Measurements from ENCODE around the gene ZSCAN12. TPM values are rescaled to one million over a fixed set of nuclear protein-coding genes. Genes with fewer than 3 reads are reported as not detected.
"Not testable (repeated sequence)": the region's sequence is repeated elsewhere in the genome, so short reads cannot be mapped to it uniquely, and the experiment has no call there.

ZSCAN12 gene
- total and polyA plus RNA-seq, 8 donors, result 1.1 to 10.5 (median 3.5) TPM

- Histone ChIP-seq H3K27me3 (no peaks in the 10 kb centered on the region), H3K27ac (no peak overlapping the region), H3K9me3 (no peaks in the 10 kb centered on the region), H3K4me3 (no peak overlapping the region), H3K36me3 (peaks cover 7 to 36% (median 18%) of the 10 kb centered on the region in 4 donors), H3K4me1 (no peaks in the 10 kb centered on the region)
- WGBS, 5 donors, result 76 to 85% (median 77%) methylated on average over 2 of the region's 2 CpGs
- intact Hi-C loops (cut with DNase I; ENCODE audit: low total_unique reads), result no loop called here
- TF ChIP-seq CTCF (IDR thresholded peaks at IDR 0.05) (no peak), EP300 (IDR thresholded peaks at IDR 0.05) (no peak), POLR2AphosphoS5 (IDR thresholded peaks at IDR 0.05) (no peak), POLR2A (IDR thresholded peaks at IDR 0.05) (no peak)
- no peak for DNase-seq
Observed at GRCh38 chr6:28370440-28370839, 29.1 kb downstream of the ZSCAN12 start.

- Histone ChIP-seq H3K4me3 (no peak overlapping the region), H3K27ac (no peak overlapping the region), H3K4me1 (no peaks in the 10 kb centered on the region), H3K27me3 (no peaks in the 10 kb centered on the region), H3K36me3 (peaks cover 15 to 44% (median 28%) of the 10 kb centered on the region in 4 donors), H3K9me3 (no peaks in the 10 kb centered on the region)
- no peak for DNase-seq
- no peak for TF ChIP-seq POLR2AphosphoS5 (IDR thresholded peaks at IDR 0.05)
- TF ChIP-seq EP300 (IDR thresholded peaks at IDR 0.05), result no peak
- no peak for TF ChIP-seq POLR2A (IDR thresholded peaks at IDR 0.05)
- no peak for TF ChIP-seq CTCF (IDR thresholded peaks at IDR 0.05)
- 91 to 99% (median 97%) methylated on average over 3 of the region's 3 CpGs for WGBS, 5 donors
- intact Hi-C loops (cut with DNase I; ENCODE audit: low total_unique reads), result no loop called here
Observed at GRCh38 chr6:28369463-28369862, 30.1 kb downstream of the ZSCAN12 start.

- intact Hi-C loops (cut with DNase I; ENCODE audit: low total_unique reads), result no loop called here
- H3K36me3 ChIP-seq, result peaks cover 15 to 54% (median 37%) of the 10 kb centered on the region in 4 donors
- H3K27me3 ChIP-seq, result no peaks in the 10 kb centered on the region
- TF ChIP-seq EP300 (IDR thresholded peaks at IDR 0.05), result no peak
- TF ChIP-seq CTCF (IDR thresholded peaks at IDR 0.05), result no peak
- TF ChIP-seq POLR2A (IDR thresholded peaks at IDR 0.05), result no peak
- TF ChIP-seq POLR2AphosphoS5 (IDR thresholded peaks at IDR 0.05), result no peak
- no peak for DNase-seq
- H3K4me3 ChIP-seq, result no peak overlapping the region
- H3K27ac ChIP-seq, result no peak overlapping the region
- no peaks in the 10 kb centered on the region for H3K4me1 ChIP-seq
- H3K9me3 ChIP-seq, result no peaks in the 10 kb centered on the region
- WGBS, 5 donors, result 86 to 95% (median 90%) methylated on average over 4 of the region's 4 CpGs
Observed at GRCh38 chr6:28368522-28368921, 31.0 kb downstream of the ZSCAN12 start.

- H3K27me3 ChIP-seq; H3K4me1 ChIP-seq; H3K27ac ChIP-seq; intact Hi-C loops (cut with DNase I; ENCODE audit: low total_unique reads); H3K9me3 ChIP-seq; DNase-seq; H3K4me3 ChIP-seq: not testable (repeated sequence)
- peaks cover 15 to 83% (median 58%) of the 10 kb centered on the region in 4 donors for H3K36me3 ChIP-seq
- 87 to 97% (median 94%) methylated on average over 4 of the region's 4 CpGs for WGBS, 5 donors
Observed at GRCh38 chr6:28365590-28365989, 34.0 kb downstream of the ZSCAN12 start.

GRCh38 chr6:28360961-28361360 lies 38.6 kb downstream of the ZSCAN12 start:
- intact Hi-C loops (cut with DNase I; ENCODE audit: low total_unique reads), result no loop called here

GRCh38 chr6:28359562-28359961 lies 40.0 kb downstream of the ZSCAN12 start:
- H3K4me3 ChIP-seq; intact Hi-C loops (cut with DNase I; ENCODE audit: low total_unique reads); H3K27me3 ChIP-seq; H3K27ac ChIP-seq; H3K9me3 ChIP-seq; DNase-seq: not testable (repeated sequence)
- Histone ChIP-seq H3K36me3 (peaks cover 0 to 54% (median 44%) of the 10 kb centered on the region in 4 donors), H3K4me1 (peaks cover 21 to 28% (median 25%) of the 10 kb centered on the region in 4 donors)
- WGBS, 5 donors, result 93 to 97% (median 97%) methylated on average over 9 to 14 of the region's 16 CpGs

More at GRCh38 chr6:28360961-28361360, 38.6 kb downstream of the ZSCAN12 start:
- TF ChIP-seq POLR2A (IDR thresholded peaks at IDR 0.05) (no peak), CTCF (IDR thresholded peaks at IDR 0.05) (no peak), EP300 (IDR thresholded peaks at IDR 0.05) (no peak), POLR2AphosphoS5 (IDR thresholded peaks at IDR 0.05) (no peak)
- Histone ChIP-seq H3K27me3 (no peaks in the 10 kb centered on the region), H3K27ac (no peak overlapping the region), H3K4me3 (no peak overlapping the region), H3K36me3 (peaks cover 13 to 68% (median 58%) of the 10 kb centered on the region in 4 donors), H3K4me1 (peaks cover 10 to 14% (median 14%) of the 10 kb centered on the region in 4 donors), H3K9me3 (no peaks in the 10 kb centered on the region)
- WGBS, 5 donors, result 75 to 95% (median 84%) methylated on average over 2 of the region's 2 CpGs
- no peak for DNase-seq

All from stomach (tissue), 9 donors.